Calu3 (cell line): ENCODE results near the gene ZFP92. TPM values are rescaled to one million over a fixed set of nuclear protein-coding genes. Genes with fewer than 3 reads are reported as not detected.

Source experiments
- BruUV-seq: library from RNA; stranded (reverse); fragments of 400-500 nt; replicated peaks from 2 replicates; lab custom pipeline; 2021; lab: Mats Ljungman, UMichigan
- CTCF ChIA-PET: fragments of 300-600 bp; sonication (Branson Sonifier 250); formaldehyde crosslinking; loops from one replicate; lab custom pipeline; 2022; ENCODE audit warnings: antibody characterized with exemption; lab: Charles Lee
- DNase-seq: peaks from one replicate; pipeline ENCODE4 v3.0.0; 2022
- H3K27ac Mint-ChIP-seq: one replicate; pipeline ENCODE4 v1.8.0; 2022; ENCODE audit warnings: mixed read lengths; ENCODE audit not compliant: unreplicated experiment
- H3K27me3 Mint-ChIP-seq: one replicate; pipeline ENCODE4 v1.8.0; 2022; ENCODE audit warnings: mixed read lengths; ENCODE audit not compliant: unreplicated experiment
- H3K36me3 Mint-ChIP-seq: one replicate; pipeline ENCODE4 v1.8.0; 2022; ENCODE audit warnings: mild to moderate bottlenecking, moderate library complexity, mixed read lengths; ENCODE audit not compliant: insufficient read depth, unreplicated experiment
- H3K4me1 Mint-ChIP-seq: one replicate; pipeline ENCODE4 v1.8.0; 2022; ENCODE audit warnings: mild to moderate bottlenecking, low read depth, mixed read lengths; ENCODE audit not compliant: unreplicated experiment
- H3K4me3 Mint-ChIP-seq: one replicate; pipeline ENCODE4 v1.8.0; 2022; ENCODE audit warnings: mild to moderate bottlenecking, low read depth, moderate library complexity, mixed read lengths; ENCODE audit not compliant: unreplicated experiment
- H3K9me3 Mint-ChIP-seq: one replicate; pipeline ENCODE4 v1.8.0; 2022; ENCODE audit warnings: low read depth, mixed read lengths; ENCODE audit not compliant: unreplicated experiment
- intact Hi-C: fragments of 100-400 bp; cut with micrococcal nuclease; formaldehyde crosslinking; loops from one replicate; pipeline ENCODE4 v1.10.0; 2022; ENCODE audit not compliant: unreplicated experiment
- total RNA-seq: library from RNA; stranded (reverse); gene quantifications from 2 replicates; pipeline ENCODE4 v1.2.3, GENCODE V29; 2022
- TF ChIP-seq, protein P1 (sequence below): fragments of 200-600 bp; IDR thresholded peaks from one replicate; pipeline ENCODE4 v1.8.0; 2022; ENCODE audit warnings: antibody characterized with exemption; ENCODE audit not compliant: unreplicated experiment

Gene ZFP92
- total RNA-seq, 1 experiment from 2014 or later: 0.19 TPM

DNA sequence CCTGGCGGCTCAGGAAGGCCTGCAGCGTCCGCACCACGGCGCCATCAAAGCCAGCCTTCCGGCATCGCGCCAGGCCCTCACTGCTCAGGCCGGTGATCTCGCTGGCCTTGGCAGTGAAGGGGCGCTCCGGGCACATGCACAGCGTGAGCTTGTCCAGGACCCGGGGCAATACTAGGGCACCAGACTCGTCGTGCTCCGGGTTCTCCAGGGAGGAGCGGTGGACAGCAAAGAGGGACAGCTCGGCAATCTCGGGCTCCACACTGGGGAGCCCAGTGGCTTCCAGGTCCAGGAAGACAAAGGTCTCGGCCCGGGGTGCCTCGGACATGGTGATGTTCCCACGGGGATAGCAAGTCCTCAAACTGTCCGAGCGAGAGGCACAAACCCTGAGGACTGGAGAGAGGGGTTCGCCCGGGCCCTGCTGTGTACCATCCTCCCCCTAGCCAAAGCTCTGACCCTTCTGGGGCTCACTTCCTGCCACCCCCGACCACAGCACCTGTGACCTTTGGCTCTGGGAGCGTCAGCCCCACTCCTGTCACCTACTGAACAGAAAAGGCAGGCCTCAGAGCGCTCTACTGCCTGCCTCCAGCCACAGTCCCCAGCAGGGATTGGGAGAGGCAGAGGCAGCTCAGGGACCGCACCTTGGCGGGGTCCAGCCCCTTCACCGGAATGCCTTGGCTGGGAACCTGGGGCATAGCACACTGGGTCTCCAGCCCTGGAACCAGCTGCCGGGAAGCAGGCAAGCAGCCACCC, 34.0 kb downstream of the ZFP92 start:
- CTCF ChIA-PET: no interaction called here
- no peaks in the 10 kb centered on the region for H3K4me1 Mint-ChIP-seq
- intact Hi-C loops: no loop called here
- H3K27ac Mint-ChIP-seq: no peak overlapping the region
- peaks cover 3% of the 10 kb centered on the region for H3K27me3 Mint-ChIP-seq
- peaks cover 17% of the 10 kb centered on the region for H3K36me3 Mint-ChIP-seq
- no peaks in the 10 kb centered on the region for H3K9me3 Mint-ChIP-seq
- no TSS peak for BruUV-seq
- DNase-seq: no peak
- TF ChIP-seq, protein P1, sequence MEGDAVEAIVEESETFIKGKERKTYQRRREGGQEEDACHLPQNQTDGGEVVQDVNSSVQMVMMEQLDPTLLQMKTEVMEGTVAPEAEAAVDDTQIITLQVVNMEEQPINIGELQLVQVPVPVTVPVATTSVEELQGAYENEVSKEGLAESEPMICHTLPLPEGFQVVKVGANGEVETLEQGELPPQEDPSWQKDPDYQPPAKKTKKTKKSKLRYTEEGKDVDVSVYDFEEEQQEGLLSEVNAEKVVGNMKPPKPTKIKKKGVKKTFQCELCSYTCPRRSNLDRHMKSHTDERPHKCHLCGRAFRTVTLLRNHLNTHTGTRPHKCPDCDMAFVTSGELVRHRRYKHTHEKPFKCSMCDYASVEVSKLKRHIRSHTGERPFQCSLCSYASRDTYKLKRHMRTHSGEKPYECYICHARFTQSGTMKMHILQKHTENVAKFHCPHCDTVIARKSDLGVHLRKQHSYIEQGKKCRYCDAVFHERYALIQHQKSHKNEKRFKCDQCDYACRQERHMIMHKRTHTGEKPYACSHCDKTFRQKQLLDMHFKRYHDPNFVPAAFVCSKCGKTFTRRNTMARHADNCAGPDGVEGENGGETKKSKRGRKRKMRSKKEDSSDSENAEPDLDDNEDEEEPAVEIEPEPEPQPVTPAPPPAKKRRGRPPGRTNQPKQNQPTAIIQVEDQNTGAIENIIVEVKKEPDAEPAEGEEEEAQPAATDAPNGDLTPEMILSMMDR: no peak
- H3K4me3 Mint-ChIP-seq: no peak overlapping the region

DNA sequence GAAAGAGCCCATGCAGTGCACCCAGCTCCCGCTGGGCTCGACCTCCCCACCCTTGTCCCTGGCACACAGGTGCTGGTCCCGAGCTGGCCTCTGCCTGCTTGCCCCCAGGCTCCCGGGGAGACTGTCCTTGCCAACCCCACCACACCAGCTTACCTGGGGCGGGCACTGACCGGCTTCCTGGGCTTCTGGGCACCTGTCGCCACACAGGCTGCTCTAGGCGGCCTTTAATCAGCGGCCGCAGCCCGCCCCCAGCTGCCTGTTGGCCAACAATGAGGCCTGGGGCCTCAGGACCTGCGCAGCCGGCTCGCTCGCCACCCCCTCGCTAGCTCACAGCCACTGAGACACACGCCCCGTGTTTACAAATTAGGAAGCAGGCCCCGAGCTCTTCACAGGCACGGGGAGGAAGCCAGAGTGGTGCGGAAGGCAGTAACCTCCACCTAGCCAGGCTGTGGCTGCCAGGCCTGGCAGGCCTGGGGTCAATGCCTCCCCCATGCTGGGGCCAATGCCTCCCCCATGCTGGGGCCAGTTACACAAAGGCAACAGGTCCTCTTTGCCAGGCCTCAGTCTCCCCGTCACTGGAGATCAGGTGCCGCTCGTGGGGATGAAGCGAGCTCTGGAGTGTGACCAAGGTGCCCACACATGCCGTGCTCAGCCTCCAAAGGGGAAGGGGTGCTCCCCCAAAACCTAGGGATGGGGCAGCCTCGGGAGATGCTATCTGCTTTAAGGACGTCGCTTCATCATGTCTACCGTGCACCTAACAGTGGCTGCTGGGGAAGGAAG, 34.8 kb downstream of the ZFP92 start, which contains the start of gene TREX2:
TREX2 (minus strand) TSS at position 201 of the 780 bp plus-strand sequence. CDS start 626 bp downstream, outside the sequence.
- H3K27ac Mint-ChIP-seq: no peak within 1 kb of the TSS
- CTCF ChIA-PET: no interaction called here

DNA sequence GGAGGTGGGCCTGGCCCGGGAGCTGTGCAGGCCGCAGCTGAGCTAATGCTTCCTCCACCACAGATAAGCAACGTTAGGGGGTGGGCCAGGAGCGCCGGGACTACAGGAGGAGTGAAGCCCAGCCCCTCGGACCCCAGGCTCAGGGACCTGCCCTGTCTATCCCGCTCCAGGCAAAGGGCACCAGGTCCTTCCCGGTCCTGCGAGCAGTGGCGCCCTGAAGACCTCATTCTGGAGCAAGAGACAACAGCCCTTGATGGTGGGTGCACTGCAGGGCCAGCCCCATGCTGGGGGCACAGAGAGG, 35.3 kb downstream of the ZFP92 start:
- intact Hi-C loops: no loop called here
- H3K4me3 Mint-ChIP-seq: no peak overlapping the region
- H3K27ac Mint-ChIP-seq: no peak overlapping the region
- no TSS peak for BruUV-seq
- H3K36me3 Mint-ChIP-seq: peaks cover 17% of the 10 kb centered on the region
- no peaks in the 10 kb centered on the region for H3K27me3 Mint-ChIP-seq
- no peaks in the 10 kb centered on the region for H3K9me3 Mint-ChIP-seq
- DNase-seq: no peak
- no peaks in the 10 kb centered on the region for H3K4me1 Mint-ChIP-seq
- TF ChIP-seq, protein P1: no peak
- CTCF ChIA-PET: no interaction called here

More for the DNA sequence above, 34.8 kb downstream of the ZFP92 start, which contains the start of gene TREX2:
- Mint-ChIP-seq H3K9me3 (no peaks in the 10 kb centered on the region), H3K4me1 (no peaks in the 10 kb centered on the region), H3K27me3 (no peaks in the 10 kb centered on the region), H3K4me3 (no peak within 1 kb of the TSS), H3K36me3 (peaks cover 17% of the 10 kb centered on the region)
- intact Hi-C loops: no loop called here
- BruUV-seq: no TSS peak
- TF ChIP-seq, protein P1: no peak
- DNase-seq: no peak

DNA sequence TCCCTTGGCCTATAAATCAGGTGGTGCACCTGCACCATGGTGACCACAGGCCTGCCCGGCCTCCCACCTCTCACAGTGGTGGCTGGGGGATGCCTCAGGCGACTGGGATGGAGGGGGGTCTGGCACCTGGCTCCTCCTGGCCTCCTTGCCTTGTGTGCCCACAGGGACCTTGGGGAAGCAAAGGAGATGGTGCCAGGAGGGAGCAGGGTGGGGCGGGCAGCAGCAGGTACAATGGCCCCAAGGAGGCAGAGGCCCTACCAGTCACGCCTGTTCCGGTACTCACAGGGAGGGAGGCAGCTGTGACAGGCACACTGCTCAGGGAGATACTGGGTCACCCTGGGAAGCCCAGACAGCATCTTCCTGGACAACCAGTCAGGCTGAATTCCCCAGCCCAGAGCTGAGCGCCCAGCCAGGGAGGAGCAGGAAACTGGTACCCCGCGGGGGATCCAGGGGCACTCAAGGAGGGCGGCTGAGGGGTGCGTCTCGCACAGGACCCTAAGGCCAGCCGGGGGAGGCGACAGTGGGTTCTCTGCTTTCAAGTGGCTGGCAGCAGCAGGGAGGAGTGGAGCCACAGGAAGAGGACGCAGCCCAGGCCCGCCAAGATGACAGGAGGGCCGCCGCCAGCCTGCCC, 35.8 kb downstream of the ZFP92 start:
- H3K27ac Mint-ChIP-seq: no peak overlapping the region
- intact Hi-C loops: no loop called here
- DNase-seq: no peak
- BruUV-seq: no TSS peak
- TF ChIP-seq, protein P1: no peak
- CTCF ChIA-PET: no interaction called here
- H3K4me3 Mint-ChIP-seq: no peak overlapping the region
- no peaks in the 10 kb centered on the region for H3K4me1 Mint-ChIP-seq
- H3K27me3 Mint-ChIP-seq: no peaks in the 10 kb centered on the region
- no peaks in the 10 kb centered on the region for H3K9me3 Mint-ChIP-seq
- H3K36me3 Mint-ChIP-seq: peaks cover 17% of the 10 kb centered on the region
